Measurements from ENCODE around the gene NEK7.

NEK7 gene

GRCh38 chr1:198156745-198157240, at the start of gene NEK7:
NEK7 (plus strand) TSS chr1:198156998; CDS start chr1:198232581, 75,583 bp downstream.
- DNase-seq (ENCODE audit: low spot score) = peak; percentile 75
- H3K27ac Mint-ChIP-seq = peak within 1 kb of the TSS; percentile 99

GRCh38 chr1:198107091-198107501, 49.7 kb upstream of the NEK7 start:
- Mint-ChIP-seq H3K4me1 (ENCODE audit: low read depth) (peaks cover 12% of the 10 kb centered on the region), H3K4me3 (no peak overlapping the region), H3K27ac (no peak overlapping the region), H3K9me3 (no peaks in the 10 kb centered on the region), H3K36me3 (ENCODE audit: low read depth) (no peaks in the 10 kb centered on the region), H3K27me3 (ENCODE audit: low read depth) (no peaks in the 10 kb centered on the region)
- no peak for DNase-seq (ENCODE audit: low spot score)

More at GRCh38 chr1:198156745-198157240, at the start of gene NEK7:
- H3K4me1 Mint-ChIP-seq (ENCODE audit: low read depth) = peaks cover 32% of the 10 kb centered on the region
- H3K9me3 Mint-ChIP-seq = no peaks in the 10 kb centered on the region
- H3K36me3 Mint-ChIP-seq (ENCODE audit: low read depth) = peaks cover 3% of the 10 kb centered on the region
- H3K4me3 Mint-ChIP-seq = peak within 1 kb of the TSS; percentile 100
- no peaks in the 10 kb centered on the region for H3K27me3 Mint-ChIP-seq (ENCODE audit: low read depth)

- H3K4me3 Mint-ChIP-seq = no peak overlapping the region
- H3K4me1 Mint-ChIP-seq (ENCODE audit: low read depth) = no peaks in the 10 kb centered on the region
Measured at GRCh38 chr1:198108636-198109370, 48.0 kb upstream of the NEK7 start.

DNA sequence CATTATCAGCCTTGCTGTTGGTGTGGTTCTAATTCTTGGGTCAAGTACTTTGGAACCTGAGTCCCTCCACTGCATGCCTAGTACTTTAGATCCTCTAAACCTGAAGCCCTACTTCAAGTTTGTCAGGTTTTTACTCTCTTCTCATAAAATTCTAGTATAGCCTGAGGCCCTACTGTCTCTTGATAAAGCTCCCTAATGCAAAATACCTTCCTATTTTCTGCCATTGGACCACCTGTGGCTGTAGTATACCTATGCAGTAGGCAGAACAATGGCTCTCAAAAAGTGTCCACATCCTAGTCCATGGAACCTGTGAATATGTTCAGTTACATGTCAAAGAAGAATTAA, 47.5 kb upstream of the NEK7 start:
- Mint-ChIP-seq H3K4me3 (no peak overlapping the region), H3K27me3 (ENCODE audit: low read depth) (peaks cover 4% of the 10 kb centered on the region), H3K9me3 (no peaks in the 10 kb centered on the region), H3K27ac (no peak overlapping the region), H3K4me1 (ENCODE audit: low read depth) (no peaks in the 10 kb centered on the region), H3K36me3 (ENCODE audit: low read depth) (no peaks in the 10 kb centered on the region)
- DNase-seq (ENCODE audit: low spot score) = no peak

More at GRCh38 chr1:198108636-198109370, 48.0 kb upstream of the NEK7 start:
- Mint-ChIP-seq H3K27me3 (ENCODE audit: low read depth) (peaks cover under 1% of the 10 kb centered on the region), H3K36me3 (ENCODE audit: low read depth) (no peaks in the 10 kb centered on the region), H3K9me3 (no peaks in the 10 kb centered on the region), H3K27ac (no peak overlapping the region)
- no peak for DNase-seq (ENCODE audit: low spot score)

DNA sequence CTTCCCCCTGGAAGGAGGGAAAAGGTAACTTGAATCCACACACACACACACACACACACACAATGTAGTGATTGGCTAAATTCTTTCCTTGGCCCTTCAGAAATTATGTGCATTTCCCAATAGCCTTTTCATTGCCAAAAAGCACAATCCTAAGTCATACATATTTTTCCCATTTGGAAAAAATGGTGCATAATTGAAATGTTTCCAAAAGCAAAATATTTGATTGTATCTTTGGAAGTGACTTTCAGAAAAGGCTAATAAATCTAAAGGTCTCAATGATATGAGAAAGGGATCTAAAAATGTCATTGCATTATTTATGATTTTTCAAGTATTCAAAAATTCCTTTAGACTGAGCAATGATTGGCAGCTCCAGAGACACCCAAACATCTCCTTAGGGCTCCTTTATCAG, 43.5 kb upstream of the NEK7 start:
- peaks cover 7% of the 10 kb centered on the region for H3K27me3 Mint-ChIP-seq (ENCODE audit: low read depth)

GRCh38 chr1:198116069-198116468, 40.7 kb upstream of the NEK7 start:
- Mint-ChIP-seq H3K4me3 (no peak overlapping the region), H3K27me3 (ENCODE audit: low read depth) (peaks cover 7% of the 10 kb centered on the region), H3K36me3 (ENCODE audit: low read depth) (no peaks in the 10 kb centered on the region), H3K4me1 (ENCODE audit: low read depth) (no peaks in the 10 kb centered on the region), H3K27ac (no peak overlapping the region), H3K9me3 (no peaks in the 10 kb centered on the region)
- no peak for DNase-seq (ENCODE audit: low spot score)

More for the DNA sequence above, 43.5 kb upstream of the NEK7 start:
- Mint-ChIP-seq H3K4me1 (ENCODE audit: low read depth) (no peaks in the 10 kb centered on the region), H3K27ac (no peak overlapping the region), H3K9me3 (no peaks in the 10 kb centered on the region), H3K4me3 (no peak overlapping the region), H3K36me3 (ENCODE audit: low read depth) (no peaks in the 10 kb centered on the region)
- no peak for DNase-seq (ENCODE audit: low spot score)

DNA sequence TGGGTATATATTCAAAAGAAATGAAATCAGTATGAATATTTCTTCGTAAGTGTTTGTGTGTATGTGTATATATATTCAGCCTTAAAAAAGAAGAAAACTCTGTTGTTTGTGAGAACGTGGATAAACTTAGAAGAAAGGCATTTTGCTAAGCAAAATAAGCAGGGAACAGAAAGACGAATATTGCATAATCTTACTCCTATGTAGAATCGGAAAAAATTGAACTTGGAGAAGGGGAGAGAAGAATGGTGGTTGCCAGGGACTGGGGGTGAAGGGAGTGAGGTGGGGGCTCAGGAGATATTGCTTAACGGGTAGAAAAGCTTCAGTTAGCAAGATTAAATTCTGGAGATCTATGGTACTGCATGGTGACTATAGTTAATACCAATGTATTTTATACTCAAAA, 40.3 kb upstream of the NEK7 start:
- Mint-ChIP-seq H3K9me3 (no peaks in the 10 kb centered on the region), H3K27me3 (ENCODE audit: low read depth) (peaks cover 7% of the 10 kb centered on the region), H3K36me3 (ENCODE audit: low read depth) (no peaks in the 10 kb centered on the region), H3K27ac (no peak overlapping the region), H3K4me1 (ENCODE audit: low read depth) (no peaks in the 10 kb centered on the region), H3K4me3 (no peak overlapping the region)
- DNase-seq (ENCODE audit: low spot score) = no peak

- no peak for DNase-seq (ENCODE audit: low spot score)
- H3K4me3 Mint-ChIP-seq = no peak overlapping the region
Measured at GRCh38 chr1:198117267-198117666, 39.5 kb upstream of the NEK7 start.

DNA sequence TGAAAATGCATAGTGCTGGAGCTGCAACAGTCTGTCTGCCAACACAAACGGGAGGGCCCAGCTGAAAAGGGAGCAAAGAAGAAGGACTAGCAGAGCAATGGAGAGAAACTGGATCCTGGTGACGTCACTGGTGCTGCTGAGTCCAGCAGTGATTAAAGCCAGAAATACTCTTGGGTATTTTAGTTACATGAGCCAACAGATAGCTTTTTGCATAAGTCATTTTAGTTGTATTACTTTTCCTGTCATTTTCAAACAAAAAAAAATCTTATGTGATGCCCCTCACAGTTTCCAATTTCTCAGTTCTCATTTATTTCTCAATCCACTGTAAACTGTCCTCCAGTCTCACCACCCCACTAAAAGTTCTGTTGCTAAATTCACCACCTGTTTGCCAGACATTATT, 38.7 kb upstream of the NEK7 start:
- no peaks in the 10 kb centered on the region for H3K9me3 Mint-ChIP-seq
- no peak overlapping the region for H3K27ac Mint-ChIP-seq
- DNase-seq (ENCODE audit: low spot score) = no peak
- peaks cover 7% of the 10 kb centered on the region for H3K27me3 Mint-ChIP-seq (ENCODE audit: low read depth)
- no peaks in the 10 kb centered on the region for H3K36me3 Mint-ChIP-seq (ENCODE audit: low read depth)
- no peaks in the 10 kb centered on the region for H3K4me1 Mint-ChIP-seq (ENCODE audit: low read depth)
- H3K4me3 Mint-ChIP-seq = no peak overlapping the region

More at GRCh38 chr1:198117267-198117666, 39.5 kb upstream of the NEK7 start:
- no peaks in the 10 kb centered on the region for H3K9me3 Mint-ChIP-seq
- H3K36me3 Mint-ChIP-seq (ENCODE audit: low read depth) = no peaks in the 10 kb centered on the region
- no peak overlapping the region for H3K27ac Mint-ChIP-seq
- peaks cover 7% of the 10 kb centered on the region for H3K27me3 Mint-ChIP-seq (ENCODE audit: low read depth)
- H3K4me1 Mint-ChIP-seq (ENCODE audit: low read depth) = no peaks in the 10 kb centered on the region

DNA sequence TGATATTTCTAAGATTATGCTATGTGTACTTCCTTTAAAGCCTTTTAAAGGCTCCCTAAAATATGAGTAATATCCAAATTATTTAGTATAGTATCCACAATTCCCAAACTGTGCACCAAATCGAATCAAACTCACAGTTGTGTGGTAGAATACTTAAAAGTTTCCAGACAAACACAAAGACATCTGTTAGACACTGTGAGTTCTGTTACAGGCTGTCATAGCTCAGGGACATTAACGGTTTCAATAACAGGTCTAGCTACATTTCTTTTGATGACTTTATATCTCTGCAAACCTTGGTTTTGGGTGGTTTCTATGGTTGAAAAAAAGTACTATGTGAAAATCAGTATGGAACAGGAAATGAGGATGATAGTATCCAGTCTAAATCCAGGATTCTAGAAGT, 36.9 kb upstream of the NEK7 start:
- H3K4me3 Mint-ChIP-seq = no peak overlapping the region
- no peaks in the 10 kb centered on the region for H3K4me1 Mint-ChIP-seq (ENCODE audit: low read depth)
- no peaks in the 10 kb centered on the region for H3K9me3 Mint-ChIP-seq
- H3K36me3 Mint-ChIP-seq (ENCODE audit: low read depth) = no peaks in the 10 kb centered on the region
- no peak overlapping the region for H3K27ac Mint-ChIP-seq
- peaks cover 3% of the 10 kb centered on the region for H3K27me3 Mint-ChIP-seq (ENCODE audit: low read depth)
- DNase-seq (ENCODE audit: low spot score) = no peak

DNA sequence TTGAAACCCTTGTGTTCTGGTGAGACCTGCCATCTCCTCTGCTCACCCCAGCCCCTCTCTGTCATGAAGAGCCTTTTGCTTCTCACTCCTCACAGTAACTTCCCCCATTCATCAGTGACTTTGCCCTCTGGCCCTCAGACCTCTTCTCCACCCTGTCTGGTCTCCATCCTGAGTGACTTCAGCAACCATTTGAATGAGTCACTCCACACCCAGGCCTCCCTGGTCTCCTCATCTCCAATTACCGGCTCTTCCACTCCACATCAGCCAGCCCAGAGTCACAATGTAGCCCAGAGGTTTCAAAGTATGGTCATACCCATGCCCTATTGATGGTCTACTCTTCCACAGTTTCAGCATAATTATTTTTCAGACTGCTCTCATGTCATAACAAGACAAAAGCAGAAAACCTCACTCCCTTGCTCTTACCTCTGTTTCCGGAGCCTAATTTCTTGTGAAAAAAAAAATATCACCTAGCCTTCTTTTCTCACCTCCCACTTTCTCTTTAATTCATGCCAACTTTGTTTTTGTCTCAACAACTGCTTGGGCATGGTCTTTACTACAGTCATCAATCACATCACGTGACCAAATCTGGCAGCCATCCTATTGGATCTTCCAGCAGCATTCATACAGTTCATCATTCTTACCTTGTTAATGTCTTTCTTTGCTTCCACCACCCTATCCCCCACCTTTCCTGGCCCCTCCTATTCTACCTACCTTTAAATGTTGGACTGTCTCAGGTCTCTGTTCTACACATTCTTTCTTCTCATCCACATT, 35.6 kb upstream of the NEK7 start:
- H3K4me3 Mint-ChIP-seq = no peak overlapping the region
- no peaks in the 10 kb centered on the region for H3K4me1 Mint-ChIP-seq (ENCODE audit: low read depth)
- no peak for DNase-seq (ENCODE audit: low spot score)
- H3K9me3 Mint-ChIP-seq = no peaks in the 10 kb centered on the region
- H3K27ac Mint-ChIP-seq = no peak overlapping the region
- no peaks in the 10 kb centered on the region for H3K36me3 Mint-ChIP-seq (ENCODE audit: low read depth)
- peaks cover 6% of the 10 kb centered on the region for H3K27me3 Mint-ChIP-seq (ENCODE audit: low read depth)

DNA sequence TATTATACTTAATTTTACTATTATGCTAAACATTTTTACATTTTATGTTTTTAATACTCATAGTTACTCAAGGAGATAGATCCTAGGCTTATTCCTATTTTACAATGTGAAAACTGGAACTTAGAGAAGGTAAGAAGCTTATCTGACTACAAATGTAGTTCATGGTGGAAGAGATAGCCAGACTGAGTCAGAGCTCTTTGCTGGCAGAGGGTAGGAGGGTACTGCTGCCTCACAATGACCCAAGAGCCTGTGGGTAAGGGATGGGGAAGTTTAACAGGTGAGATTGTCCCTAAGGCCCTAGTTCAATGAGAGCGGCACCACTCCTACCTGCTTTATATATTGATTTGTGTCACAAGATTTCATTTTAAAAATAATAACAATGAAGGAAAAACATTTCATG, 34.1 kb upstream of the NEK7 start:
- H3K27ac Mint-ChIP-seq = no peak overlapping the region
- no peak for DNase-seq (ENCODE audit: low spot score)
- H3K27me3 Mint-ChIP-seq (ENCODE audit: low read depth) = peaks cover 2% of the 10 kb centered on the region
- H3K36me3 Mint-ChIP-seq (ENCODE audit: low read depth) = no peaks in the 10 kb centered on the region
- no peaks in the 10 kb centered on the region for H3K4me1 Mint-ChIP-seq (ENCODE audit: low read depth)
- H3K4me3 Mint-ChIP-seq = no peak overlapping the region
- no peaks in the 10 kb centered on the region for H3K9me3 Mint-ChIP-seq

GRCh38 chr1:198123133-198123532, 33.7 kb upstream of the NEK7 start:
- no peak for DNase-seq (ENCODE audit: low spot score)
- Mint-ChIP-seq H3K4me3 (no peak overlapping the region), H3K4me1 (ENCODE audit: low read depth) (no peaks in the 10 kb centered on the region), H3K27ac (no peak overlapping the region), H3K9me3 (no peaks in the 10 kb centered on the region), H3K27me3 (ENCODE audit: low read depth) (peaks cover 2% of the 10 kb centered on the region), H3K36me3 (ENCODE audit: low read depth) (no peaks in the 10 kb centered on the region)

DNA sequence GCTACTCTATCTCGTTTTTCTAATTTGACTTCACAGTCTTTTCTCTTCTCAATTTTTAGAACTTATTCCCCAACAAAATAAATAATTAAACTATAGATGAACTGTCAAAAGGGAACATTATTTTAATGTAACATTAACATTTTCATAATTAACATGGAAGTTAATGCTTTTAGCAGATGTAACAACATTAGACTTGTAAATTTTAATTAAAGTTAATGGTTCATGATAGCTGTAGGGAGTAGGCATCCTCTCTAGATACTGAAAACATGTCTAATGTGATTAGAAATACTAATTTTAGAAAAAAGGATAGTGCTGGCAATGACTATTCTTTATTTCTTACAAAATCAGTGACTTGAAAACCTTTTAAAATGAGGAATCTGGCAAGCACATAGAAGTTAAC, 32.1 kb upstream of the NEK7 start:
- Mint-ChIP-seq H3K4me3 (no peak overlapping the region), H3K4me1 (ENCODE audit: low read depth) (no peaks in the 10 kb centered on the region), H3K36me3 (ENCODE audit: low read depth) (no peaks in the 10 kb centered on the region), H3K27me3 (ENCODE audit: low read depth) (peaks cover 2% of the 10 kb centered on the region), H3K9me3 (no peaks in the 10 kb centered on the region), H3K27ac (no peak overlapping the region)
- DNase-seq (ENCODE audit: low spot score) = no peak

Data from T-helper 2 cell treated with Interferon-gamma antibody and Interleukin-4, amounts not matched to agents 5 μg/mL and 100 μg/mL, for 36 hours (primary cell).